H1 (cell line): ENCODE measurements around the gene RPS6KC1. TPM values are rescaled to one million over a fixed set of nuclear protein-coding genes. Genes with fewer than 3 reads are reported as not detected.

Source experiments
- CTBP2 ChIP-seq: IDR thresholded peaks from 2 replicates; pipeline ENCODE4 v1.7.0; 2011; ENCODE audit warnings: borderline replicate concordance, mild to moderate bottlenecking, moderate library complexity, mixed read lengths, low read length; ENCODE audit not compliant: insufficient read depth, insufficient read length
- POLR2AphosphoS5 ChIP-seq: IDR thresholded peaks from 2 replicates; pipeline ENCODE4 v1.6.1; 2011; ENCODE audit warnings: low read depth, low read length
- TBP ChIP-seq: IDR thresholded peaks from 2 replicates; pipeline ENCODE4 v1.6.1; 2011; ENCODE audit warnings: low read depth, low read length, improper control_type of control experiment
- TCF12 ChIP-seq: IDR thresholded peaks from 2 replicates; pipeline ENCODE4 v1.6.1; 2011; ENCODE audit warnings: low read depth, mild to moderate bottlenecking, low read length
- polyA plus RNA-seq, 7 experiments: library from polyadenylated mRNA; depleted of rRNA in 3 of 7; stranded (reverse) in 5 of 7; unstranded in 2 of 7; fragments of >200 nt in 5 of 7; fragments of 200-250 nt in 2 of 7; gene quantifications; 1 replicate in 5 of 7; 2 replicates in 1 of 7; 4 replicates in 1 of 7; pipeline versions ENCODE4 v1.2.1 to v1.2.3, GENCODE V29; 2011 to 2013; ENCODE audit warnings: missing spikeins in 2 of 7, mixed read lengths in 2 of 7
- total RNA-seq: library from RNA; stranded (reverse); fragmentation: NEBNext Ultra II Directional; extraction: Animal tissue kit (Norgen Biotek cat#: 25700); gene quantifications from 2 replicates; pipeline ENCODE4 v1.2.1, GENCODE V29; 2021

Gene RPS6KC1
- total and polyA plus RNA-seq, 2 of the 8 experiments (the other 6 are each of a cell fraction or from before 2014, with no cell fraction given): 4.9 to 17.6 TPM

GRCh38 chr1:213249395-213249794 lies 198.4 kb downstream of the RPS6KC1 start (continued):
- TF ChIP-seq TBP: no peak
- no peak for TF ChIP-seq TCF12
- TF ChIP-seq CTBP2: no peak
- TF ChIP-seq POLR2AphosphoS5: no peak
